Measurements from ENCODE around the gene TTYH3.
"Not testable (repeated sequence)": the region's sequence is repeated elsewhere in the genome, so short reads cannot be mapped to it uniquely, and the experiment has no call there.

The TTYH3 gene

GRCh38 chr7:2675256-2675764 is 43.5 kb downstream of the TTYH3 start:
- CTCF ChIA-PET = interaction anchor here (0.6 kb wide), 1 partner anchor 39 kb away, joined by 4 read pairs; no protein-coding TSS in a partner anchor
- H3K36me3 ChIP-seq (ENCODE audit: control insufficient read depth in 2 of 2, insufficient read depth in 1 of 2, low read length in 2 of 2) = no peaks in the 10 kb centered on the region
- TF ChIP-seq HOXA7 (CRISPR knock-in tag; IDR thresholded peaks at IDR 0.05; ENCODE audit: borderline replicate concordance) (no peak), ZNF354C (tag by site-specific recombination; IDR thresholded peaks at IDR 0.05; ENCODE audit: borderline replicate concordance, low read depth) (no peak), PRDM10 (tag by site-specific recombination; IDR thresholded peaks at IDR 0.05) (no peak), ZNF610 (tag by site-specific recombination; IDR thresholded peaks at IDR 0.05; ENCODE audit: borderline replicate concordance) (no peak), EGR2 (tag by site-specific recombination; IDR thresholded peaks at IDR 0.05; ENCODE audit: low read depth) (no peak), ZBTB11 (tag by site-specific recombination; conservative IDR thresholded peaks at IDR 0.05; ENCODE audit: low read depth) (no peak), ZNF394 (tag by site-specific recombination; IDR thresholded peaks at IDR 0.05; ENCODE audit: borderline replicate concordance) (no peak), ZNF777 (tag by site-specific recombination; IDR thresholded peaks at IDR 0.05; ENCODE audit: borderline replicate concordance) (no peak), TCF7L2 (IDR thresholded peaks at IDR 0.05; ENCODE audit: borderline replicate concordance, low read depth, low read length) (no peak), ZNF707 (tag by site-specific recombination; IDR thresholded peaks at IDR 0.05) (no peak), ZNF558 (tag by site-specific recombination; IDR thresholded peaks at IDR 0.05) (no peak)
- H3K27ac ChIP-seq (ENCODE audit: extremely low read depth, low read depth, low read length) = no peak overlapping the region
- POLR2A ChIA-PET = no interaction called here
- no peaks in the 10 kb centered on the region for H3K4me1 ChIP-seq (ENCODE audit: control insufficient read depth, insufficient read depth, low read length)
- H3K9me3 ChIP-seq (ENCODE audit: control insufficient read depth, insufficient read depth, low read depth, low read length) = no peaks in the 10 kb centered on the region
- no peak overlapping the region for H3K4me3 ChIP-seq (ENCODE audit: low read depth, low read length)

GRCh38 chr7:2676576-2676975 is 44.8 kb downstream of the TTYH3 start:
- H3K4me1 ChIP-seq (ENCODE audit: control insufficient read depth, insufficient read depth, low read length); POLR2A ChIA-PET; CTCF ChIA-PET; H3K9me3 ChIP-seq (ENCODE audit: control insufficient read depth, insufficient read depth, low read depth, low read length); H3K36me3 ChIP-seq (ENCODE audit: control insufficient read depth in 2 of 2, insufficient read depth in 1 of 2, low read length in 2 of 2); H3K4me3 ChIP-seq (ENCODE audit: low read depth, low read length); H3K27ac ChIP-seq (ENCODE audit: extremely low read depth, low read depth, low read length): not testable (repeated sequence)

GRCh38 chr7:2678454-2678853 is 46.7 kb downstream of the TTYH3 start:
- H3K4me1 ChIP-seq (ENCODE audit: control insufficient read depth, insufficient read depth, low read length); H3K4me3 ChIP-seq (ENCODE audit: low read depth, low read length); POLR2A ChIA-PET; H3K36me3 ChIP-seq (ENCODE audit: control insufficient read depth in 2 of 2, insufficient read depth in 1 of 2, low read length in 2 of 2); H3K9me3 ChIP-seq (ENCODE audit: control insufficient read depth, insufficient read depth, low read depth, low read length); H3K27ac ChIP-seq (ENCODE audit: extremely low read depth, low read depth, low read length): not testable (repeated sequence)
- CTCF ChIA-PET = interaction anchor here (5.8 kb wide), 1 partner anchor 7 kb away, joined by 27 read pairs; no protein-coding TSS in a partner anchor

All from HEK293 (cell line).